Gastrocnemius medialis (tissue), 4 donors: ENCODE measurements around the gene PRSS38.

ENCODE experiments used
- POLR2A ChIP-seq, 2 donors: fragments of 450-650 bp; IDR thresholded peaks; one replicate each; pipeline ENCODE4 v1.6.1; 2017; ENCODE audit warnings: antibody characterized with exemption in 2 of 2, mild to moderate bottlenecking in 2 of 2, moderate library complexity in 2 of 2
- TF ChIP-seq, protein P1 (sequence below), 5 experiments: fragments of 450-650 bp in 3 of 5; fragments of 200-600 bp in 2 of 5; sonication (generic) in 2 of 5; IDR thresholded peaks in 4 of 5; conservative IDR thresholded peaks in 1 of 5; 1 replicate in 4 of 5; 2 replicates in 1 of 5; pipeline ENCODE4 v1.5.1; 2016 to 2019; ENCODE audit warnings: antibody characterized with exemption in 5 of 5, mild to moderate bottlenecking in 3 of 5, moderate library complexity in 3 of 5

GRCh38 chr1:227768640-227769039, 46.8 kb upstream of the PRSS38 start:
- no peak for TF ChIP-seq POLR2A (IDR thresholded peaks at IDR 0.05)
- TF ChIP-seq, protein P1, sequence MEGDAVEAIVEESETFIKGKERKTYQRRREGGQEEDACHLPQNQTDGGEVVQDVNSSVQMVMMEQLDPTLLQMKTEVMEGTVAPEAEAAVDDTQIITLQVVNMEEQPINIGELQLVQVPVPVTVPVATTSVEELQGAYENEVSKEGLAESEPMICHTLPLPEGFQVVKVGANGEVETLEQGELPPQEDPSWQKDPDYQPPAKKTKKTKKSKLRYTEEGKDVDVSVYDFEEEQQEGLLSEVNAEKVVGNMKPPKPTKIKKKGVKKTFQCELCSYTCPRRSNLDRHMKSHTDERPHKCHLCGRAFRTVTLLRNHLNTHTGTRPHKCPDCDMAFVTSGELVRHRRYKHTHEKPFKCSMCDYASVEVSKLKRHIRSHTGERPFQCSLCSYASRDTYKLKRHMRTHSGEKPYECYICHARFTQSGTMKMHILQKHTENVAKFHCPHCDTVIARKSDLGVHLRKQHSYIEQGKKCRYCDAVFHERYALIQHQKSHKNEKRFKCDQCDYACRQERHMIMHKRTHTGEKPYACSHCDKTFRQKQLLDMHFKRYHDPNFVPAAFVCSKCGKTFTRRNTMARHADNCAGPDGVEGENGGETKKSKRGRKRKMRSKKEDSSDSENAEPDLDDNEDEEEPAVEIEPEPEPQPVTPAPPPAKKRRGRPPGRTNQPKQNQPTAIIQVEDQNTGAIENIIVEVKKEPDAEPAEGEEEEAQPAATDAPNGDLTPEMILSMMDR (IDR thresholded peaks at IDR 0.05 in 4 of 5, conservative IDR thresholded peaks at IDR 0.05 in 1 of 5) = no peak
